GM10266 (cell line): ENCODE data around the gene SPNS2.

ENCODE experiments used
- DNase-seq: peaks from one replicate; pipeline ENCODE4 v3.0.0; 2012; ENCODE audit errors: extremely low spot score
- TF ChIP-seq, protein P1 (sequence below): IDR thresholded peaks from 2 replicates; pipeline ENCODE4 v1.5.1; 2012; ENCODE audit warnings: mild to moderate bottlenecking, low read depth; ENCODE audit not compliant: control insufficient read depth, insufficient read depth; ENCODE audit errors: missing control alignments

Gene SPNS2

DNA sequence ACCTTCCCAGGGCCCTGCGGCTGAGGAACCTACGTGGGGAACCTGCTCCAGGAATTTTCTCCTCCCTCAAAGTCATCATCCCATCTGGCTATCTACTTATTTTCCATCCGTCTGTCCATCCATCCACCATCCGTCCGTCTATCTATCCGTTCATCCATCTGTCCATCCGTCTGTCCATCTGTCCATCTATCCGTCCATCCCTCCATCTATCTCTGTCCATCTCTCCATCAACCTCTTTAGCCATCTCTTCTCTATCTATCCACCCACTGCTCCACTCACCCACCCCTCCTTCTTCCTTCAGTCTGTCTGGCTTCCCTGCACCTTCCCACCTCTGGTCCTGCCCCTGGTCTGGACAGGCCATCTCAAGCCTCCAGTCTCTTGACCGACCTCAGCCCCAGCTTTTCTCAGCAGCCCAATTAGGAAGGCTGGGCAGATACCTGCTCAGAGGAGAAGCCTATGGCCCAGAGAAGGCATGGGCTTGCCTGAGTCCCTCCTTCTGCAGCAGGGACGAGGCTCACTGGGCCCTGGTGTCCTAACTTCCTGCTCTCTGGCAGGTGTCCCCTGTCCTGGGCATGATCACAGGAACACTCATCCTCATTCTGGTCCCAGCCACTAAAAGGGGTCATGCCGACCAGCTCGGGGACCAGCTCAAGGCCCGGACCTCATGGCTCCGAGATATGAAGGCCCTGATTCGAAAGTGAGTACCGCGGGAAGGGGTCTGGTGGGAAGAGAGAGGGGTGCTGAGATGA is 33.5 kb downstream of the SPNS2 start:
- DNase-seq, result no peak

DNA sequence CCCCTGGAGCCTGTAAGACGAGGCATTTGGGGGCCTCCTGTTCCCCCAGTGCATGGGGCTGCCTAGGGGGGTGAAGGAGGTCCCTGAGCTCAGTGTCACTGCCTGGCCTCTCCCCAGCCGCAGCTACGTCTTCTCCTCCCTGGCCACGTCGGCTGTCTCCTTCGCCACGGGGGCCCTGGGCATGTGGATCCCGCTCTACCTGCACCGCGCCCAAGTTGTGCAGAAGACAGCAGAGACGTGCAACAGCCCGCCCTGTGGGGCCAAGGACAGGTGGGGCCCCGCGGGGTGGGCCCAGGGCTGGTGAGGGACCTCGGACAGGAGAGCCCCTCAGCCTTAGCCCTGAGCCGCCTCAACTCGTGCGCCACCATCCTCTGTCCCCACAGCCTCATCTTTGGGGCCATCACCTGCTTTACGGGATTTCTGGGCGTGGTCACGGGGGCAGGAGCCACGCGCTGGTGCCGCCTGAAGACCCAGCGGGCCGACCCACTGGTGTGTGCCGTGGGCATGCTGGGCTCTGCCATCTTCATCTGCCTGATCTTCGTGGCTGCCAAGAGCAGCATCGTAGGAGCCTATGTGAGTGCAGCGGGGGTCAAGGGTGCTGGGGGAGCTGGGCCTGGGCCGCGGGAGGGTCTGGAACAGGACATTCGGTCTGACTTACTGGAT is 34.3 kb downstream of the SPNS2 start:
- TF ChIP-seq, protein P1, sequence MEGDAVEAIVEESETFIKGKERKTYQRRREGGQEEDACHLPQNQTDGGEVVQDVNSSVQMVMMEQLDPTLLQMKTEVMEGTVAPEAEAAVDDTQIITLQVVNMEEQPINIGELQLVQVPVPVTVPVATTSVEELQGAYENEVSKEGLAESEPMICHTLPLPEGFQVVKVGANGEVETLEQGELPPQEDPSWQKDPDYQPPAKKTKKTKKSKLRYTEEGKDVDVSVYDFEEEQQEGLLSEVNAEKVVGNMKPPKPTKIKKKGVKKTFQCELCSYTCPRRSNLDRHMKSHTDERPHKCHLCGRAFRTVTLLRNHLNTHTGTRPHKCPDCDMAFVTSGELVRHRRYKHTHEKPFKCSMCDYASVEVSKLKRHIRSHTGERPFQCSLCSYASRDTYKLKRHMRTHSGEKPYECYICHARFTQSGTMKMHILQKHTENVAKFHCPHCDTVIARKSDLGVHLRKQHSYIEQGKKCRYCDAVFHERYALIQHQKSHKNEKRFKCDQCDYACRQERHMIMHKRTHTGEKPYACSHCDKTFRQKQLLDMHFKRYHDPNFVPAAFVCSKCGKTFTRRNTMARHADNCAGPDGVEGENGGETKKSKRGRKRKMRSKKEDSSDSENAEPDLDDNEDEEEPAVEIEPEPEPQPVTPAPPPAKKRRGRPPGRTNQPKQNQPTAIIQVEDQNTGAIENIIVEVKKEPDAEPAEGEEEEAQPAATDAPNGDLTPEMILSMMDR, result no peak
- DNase-seq, result no peak

More for the DNA sequence above, 33.5 kb downstream of the SPNS2 start:
- TF ChIP-seq, protein P1, result no peak

DNA sequence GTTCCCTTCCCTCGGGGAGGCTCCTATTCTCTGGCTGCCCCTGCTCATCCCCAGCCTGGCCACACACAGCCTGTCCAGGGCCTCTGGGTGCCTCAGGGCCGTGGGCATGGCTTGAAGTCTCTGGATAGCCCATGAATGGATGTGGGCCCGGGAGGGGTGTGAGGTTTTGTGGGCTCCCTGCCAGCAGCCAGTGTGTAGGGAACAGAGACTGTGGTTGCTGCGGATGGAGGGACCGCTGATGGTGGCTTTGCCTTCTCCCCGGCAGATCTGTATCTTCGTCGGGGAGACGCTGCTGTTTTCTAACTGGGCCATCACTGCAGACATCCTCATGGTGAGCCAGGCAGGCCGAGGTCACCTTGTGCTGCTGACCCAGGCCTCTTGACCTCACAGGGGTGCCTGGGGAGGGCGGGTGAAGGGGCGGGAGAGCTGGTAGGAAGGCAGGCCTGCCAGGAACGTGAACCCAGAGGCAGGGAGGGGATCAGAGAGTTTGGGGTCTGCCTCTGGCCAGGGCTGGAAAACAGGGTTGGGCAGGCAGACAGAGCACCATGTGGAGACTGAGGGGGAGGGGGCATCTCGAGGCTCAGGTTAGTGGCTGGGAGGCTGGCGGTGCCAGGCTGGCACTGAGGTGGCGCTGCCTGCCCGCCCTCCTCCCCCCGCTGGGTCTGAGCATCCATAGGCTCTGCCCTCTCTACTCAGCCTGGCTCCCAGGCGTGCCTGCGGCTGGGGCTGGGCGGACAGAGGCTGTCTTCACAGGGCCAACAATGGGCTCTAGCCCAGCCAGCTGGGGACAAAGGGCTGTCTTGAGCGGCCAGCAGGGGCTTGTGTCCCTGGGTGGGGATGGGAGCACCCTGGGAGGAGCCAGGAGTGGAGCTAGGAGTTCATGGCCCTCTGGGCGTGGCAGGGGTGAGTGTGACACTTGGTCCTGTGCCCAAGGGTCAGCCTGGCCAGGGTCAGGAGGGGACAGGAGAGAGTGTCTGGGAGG is 35.1 kb downstream of the SPNS2 start:
- TF ChIP-seq, protein P1, result no peak
- DNase-seq, result no peak

DNA sequence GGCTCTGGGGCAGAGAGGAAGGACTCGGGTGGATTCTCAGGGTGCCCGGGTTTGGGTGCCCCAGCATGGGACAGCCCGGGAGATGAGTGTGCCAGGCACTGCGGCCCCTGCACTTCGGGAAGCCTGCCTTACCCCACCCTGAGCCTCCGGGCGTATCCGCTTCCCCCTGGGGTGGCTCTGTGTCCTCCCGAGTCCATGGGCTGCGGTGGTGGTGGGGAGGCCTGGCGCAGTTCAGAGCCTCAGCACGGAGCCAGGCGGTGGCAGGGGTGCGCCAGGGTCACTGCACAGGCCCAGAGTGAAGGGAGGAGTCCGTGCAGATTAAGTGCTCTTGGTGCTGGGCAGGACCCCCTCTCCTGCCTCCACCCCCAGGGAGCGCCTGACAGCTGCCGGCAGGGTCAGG is 35.8 kb downstream of the SPNS2 start:
- TF ChIP-seq, protein P1, result no peak
- DNase-seq, result no peak

DNA sequence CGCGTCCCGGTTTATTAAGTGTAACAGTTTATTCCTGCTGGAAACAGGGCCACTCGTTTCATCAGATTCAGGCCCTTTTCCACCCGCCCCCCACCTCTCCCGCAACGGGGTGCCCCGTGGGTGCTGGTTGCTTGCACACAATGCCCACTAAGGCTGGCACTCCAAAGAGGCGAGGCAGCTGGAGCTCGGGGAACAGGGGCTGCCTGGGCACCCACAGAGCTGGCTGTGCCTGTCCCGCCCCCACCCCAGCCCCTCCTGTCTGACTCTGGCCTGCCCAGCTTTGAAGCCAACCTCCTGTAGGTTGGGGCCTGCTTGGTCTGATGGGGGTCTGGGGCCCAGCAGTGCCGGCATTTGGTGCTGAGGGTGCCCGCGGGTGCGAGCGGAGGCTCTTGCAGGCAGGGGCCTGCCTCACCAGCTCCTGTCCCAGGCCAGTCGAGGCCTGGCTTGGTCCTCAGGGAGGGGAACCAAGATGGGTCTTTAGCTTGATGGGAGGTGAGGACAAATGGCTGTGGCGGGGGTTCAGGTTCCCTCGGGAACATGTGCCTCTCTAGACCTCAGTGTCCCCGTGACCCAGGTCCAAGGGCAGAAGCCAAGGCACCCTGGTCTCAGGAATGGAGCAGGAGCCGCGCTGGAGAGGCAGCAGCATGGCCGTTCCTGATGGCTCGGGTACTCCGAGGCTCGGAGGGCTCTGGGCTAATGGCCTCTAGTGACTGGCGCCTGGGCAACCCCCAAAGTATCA is 36.4 kb downstream of the SPNS2 start:
- DNase-seq, result no peak
- TF ChIP-seq, protein P1, result no peak

DNA sequence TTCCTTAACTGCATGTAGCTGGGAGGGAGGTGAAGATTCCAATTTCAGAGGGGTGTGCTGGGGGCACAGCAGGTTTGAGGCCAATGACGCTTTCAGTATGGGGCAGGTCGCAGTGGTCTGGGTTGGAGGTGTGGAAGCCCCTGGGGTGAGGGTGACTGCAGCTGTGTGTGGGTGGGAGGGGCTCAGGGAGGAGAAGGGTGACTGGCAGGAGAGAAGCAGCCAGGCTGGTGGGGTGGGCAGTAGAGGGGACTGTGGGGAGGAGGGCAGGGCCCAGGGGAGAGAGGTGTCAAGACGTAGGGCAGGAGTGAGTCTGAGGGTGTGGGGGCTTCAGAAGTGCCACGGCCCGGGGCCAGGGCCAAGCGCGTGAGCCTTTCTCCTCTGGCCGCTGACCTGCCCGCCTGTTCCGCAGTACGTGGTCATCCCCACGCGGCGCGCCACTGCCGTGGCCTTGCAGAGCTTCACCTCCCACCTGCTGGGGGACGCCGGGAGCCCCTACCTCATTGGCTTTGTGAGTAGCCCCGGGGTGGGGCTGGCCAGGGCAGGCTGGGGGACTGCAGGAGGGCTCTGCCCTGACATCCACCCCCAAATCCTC is 37.1 kb downstream of the SPNS2 start:
- no peak for DNase-seq

More for the DNA sequence above, 37.1 kb downstream of the SPNS2 start:
- TF ChIP-seq, protein P1, result no peak
